Ectodermal cell (in vitro differentiated cells): ENCODE measurements around the gene CLASP2. TPM values are rescaled to one million over a fixed set of nuclear protein-coding genes. Genes with fewer than 3 reads are reported as not detected.
A peak's percentile ranks its signal among the peaks of the same experiment; 100 is the strongest.
"Not testable (repeated sequence)": the region's sequence is repeated elsewhere in the genome, so short reads cannot be mapped to it uniquely, and the experiment has no call there.

Source experiments
- H3K27ac ChIP-seq: 2 replicates; pipeline ENCODE4 v1.7.0; 2013; ENCODE audit warnings: mild to moderate bottlenecking, low read depth, low read length; ENCODE audit not compliant: insufficient read depth, poor library complexity, severe bottlenecking
- H3K27me3 ChIP-seq: 2 replicates; pipeline ENCODE4 v1.7.0; 2013; ENCODE audit warnings: mild to moderate bottlenecking, low read length; ENCODE audit not compliant: insufficient read depth, control insufficient read depth, poor library complexity, severe bottlenecking
- H3K36me3 ChIP-seq: one replicate; pipeline ENCODE4 v1.7.0; 2013; ENCODE audit warnings: low read length; ENCODE audit not compliant: control insufficient read depth, insufficient read depth
- H3K4me1 ChIP-seq: one replicate; pipeline ENCODE4 v1.7.0; 2013; ENCODE audit warnings: low read length; ENCODE audit not compliant: control insufficient read depth, insufficient read depth
- H3K4me3 ChIP-seq: 2 replicates; pipeline ENCODE4 v1.7.0; 2013; ENCODE audit warnings: low read depth, low read length, control low read depth; ENCODE audit not compliant: insufficient read depth
- H3K9me3 ChIP-seq: 2 replicates; pipeline ENCODE4 v1.7.0; 2013; ENCODE audit warnings: mild to moderate bottlenecking, low read length, moderate library complexity; ENCODE audit not compliant: control insufficient read depth
- WGBS, 2 experiments: methylation state at CpG; one replicate each; pipeline ENCODE4 v1.1.7; 2013; ENCODE audit warnings: missing lambda C conversion rate in 2 of 2; 5-methylcytosine and 5-hydroxymethylcytosine counted together
- polyA plus RNA-seq, 4 experiments: library from polyadenylated mRNA; stranded (reverse); fragments of 50-300 nt; gene quantifications; one replicate each; pipeline ENCODE4 v1.2.3, GENCODE V29; 2013

CLASP2 gene
- 46.3 TPM for polyA plus RNA-seq (2013, experiment 1 of 4)
- 52.9 TPM for polyA plus RNA-seq (2013, experiment 2 of 4)
- polyA plus RNA-seq (2013, experiment 3 of 4) = 39.9 TPM
- 41.5 TPM for polyA plus RNA-seq (2013, experiment 4 of 4)

GRCh38 chr3:33717866-33718594, at the start of gene CLASP2:
CLASP2 (minus strand) TSS chr3:33718254; CDS start chr3:33718002, 252 bp downstream.
- 0% methylated on average over 68 of the region's 68 CpGs for WGBS, 2 experiments
- no peaks in the 10 kb centered on the region for H3K27me3 ChIP-seq
- no peaks in the 10 kb centered on the region for H3K36me3 ChIP-seq
- H3K9me3 ChIP-seq = no peaks in the 10 kb centered on the region
- no peaks in the 10 kb centered on the region for H3K4me1 ChIP-seq
- H3K4me3 ChIP-seq = peak within 1 kb of the TSS; percentile 88
- H3K27ac ChIP-seq = peak within 1 kb of the TSS; percentile 92

- H3K9me3 ChIP-seq = no peaks in the 10 kb centered on the region
- 91 to 96% methylated on average over 2 of the region's 2 CpGs for WGBS, 2 experiments
- no peak overlapping the region for H3K4me3 ChIP-seq
- no peaks in the 10 kb centered on the region for H3K36me3 ChIP-seq
- no peak overlapping the region for H3K27ac ChIP-seq
- H3K27me3 ChIP-seq = no peaks in the 10 kb centered on the region
- no peaks in the 10 kb centered on the region for H3K4me1 ChIP-seq
Observed at GRCh38 chr3:33758864-33759263, 40.8 kb upstream of the CLASP2 start.

- no peaks in the 10 kb centered on the region for H3K9me3 ChIP-seq
- H3K4me1 ChIP-seq = no peaks in the 10 kb centered on the region
- H3K36me3 ChIP-seq = no peaks in the 10 kb centered on the region
- no peak overlapping the region for H3K4me3 ChIP-seq
- H3K27me3 ChIP-seq = no peaks in the 10 kb centered on the region
- no peak overlapping the region for H3K27ac ChIP-seq
Observed at GRCh38 chr3:33758281-33758680, 40.2 kb upstream of the CLASP2 start.

DNA sequence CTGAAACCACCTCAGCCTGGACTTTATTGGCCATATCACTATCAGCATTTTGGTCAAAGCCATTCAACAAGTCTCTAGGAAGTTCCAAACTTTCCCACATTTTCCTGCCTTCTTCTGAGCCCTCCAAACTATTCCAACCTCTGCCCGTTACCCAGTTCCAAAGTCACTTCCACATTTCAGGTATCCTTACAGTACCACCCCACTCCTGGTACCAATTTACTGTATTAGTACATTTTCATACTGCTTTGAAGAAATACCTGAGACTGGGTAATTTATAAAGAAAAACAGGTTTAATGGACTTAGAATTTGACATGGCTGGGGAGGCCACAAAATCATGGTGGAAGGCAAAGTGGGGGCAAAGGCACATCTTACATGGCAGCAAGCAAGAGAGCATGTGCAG, 36.3 kb upstream of the CLASP2 start:
- not testable (repeated sequence) for H3K4me1 ChIP-seq, H3K27ac ChIP-seq, H3K27me3 ChIP-seq, H3K4me3 ChIP-seq, H3K9me3 ChIP-seq, H3K36me3 ChIP-seq
- WGBS, 2 experiments = 88 to 95% methylated on average over 1 of the region's 1 CpG

GRCh38 chr3:33751336-33751735, 33.3 kb upstream of the CLASP2 start:
- Histone ChIP-seq H3K36me3 (no peaks in the 10 kb centered on the region), H3K27ac (no peak overlapping the region), H3K4me1 (no peaks in the 10 kb centered on the region), H3K9me3 (no peaks in the 10 kb centered on the region), H3K27me3 (no peaks in the 10 kb centered on the region), H3K4me3 (no peak overlapping the region)
- WGBS, 2 experiments = 100% methylated on average over 1 of the region's 2 CpGs; no CpG with 5 or more reads in 1 of the 2 experiments

GRCh38 chr3:33750211-33750548, 32.1 kb upstream of the CLASP2 start:
- Histone ChIP-seq H3K9me3 (no peaks in the 10 kb centered on the region), H3K27me3 (no peaks in the 10 kb centered on the region), H3K27ac (no peak overlapping the region), H3K4me3 (no peak overlapping the region), H3K4me1 (no peaks in the 10 kb centered on the region), H3K36me3 (no peaks in the 10 kb centered on the region)
- WGBS, 2 experiments = 94 to 97% methylated on average over 3 of the region's 3 CpGs

- H3K9me3 ChIP-seq = no peaks in the 10 kb centered on the region
- no peaks in the 10 kb centered on the region for H3K36me3 ChIP-seq
- no peaks in the 10 kb centered on the region for H3K4me1 ChIP-seq
- H3K27me3 ChIP-seq = no peaks in the 10 kb centered on the region
- no peak overlapping the region for H3K4me3 ChIP-seq
- 100% methylated on average over 1 of the region's 2 CpGs for WGBS, 2 experiments
- H3K27ac ChIP-seq = no peak overlapping the region
Observed at GRCh38 chr3:33749546-33750210, 31.6 kb upstream of the CLASP2 start.

GRCh38 chr3:33746416-33747116, 28.5 kb upstream of the CLASP2 start:
- Histone ChIP-seq H3K27ac (no peak overlapping the region), H3K36me3 (no peaks in the 10 kb centered on the region), H3K4me1 (no peaks in the 10 kb centered on the region), H3K4me3 (no peak overlapping the region), H3K9me3 (no peaks in the 10 kb centered on the region), H3K27me3 (no peaks in the 10 kb centered on the region)
- WGBS, 2 experiments = 87 to 91% methylated on average over 7 of the region's 7 CpGs

DNA sequence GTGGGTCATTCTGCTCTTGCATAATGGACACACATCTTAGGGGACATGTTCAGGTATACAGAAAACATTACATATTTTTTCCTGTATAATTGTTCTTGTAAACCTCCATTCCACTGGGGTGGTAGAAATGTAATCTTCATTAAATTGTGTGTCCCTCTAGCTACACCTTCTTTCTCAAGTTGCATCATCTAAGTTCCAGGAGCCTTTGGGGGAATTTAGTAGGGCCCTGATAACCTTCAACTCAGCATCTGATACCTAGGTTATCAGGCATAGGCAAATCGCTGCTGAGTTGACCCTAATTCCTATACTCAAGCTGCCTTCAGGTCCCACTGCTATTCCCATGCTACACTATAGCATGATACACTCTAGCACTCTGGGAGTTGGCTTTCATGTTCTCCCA, 19.1 kb upstream of the CLASP2 start:
- 88 to 89% methylated on average over 1 of the region's 1 CpG for WGBS, 2 experiments
- Histone ChIP-seq H3K27me3 (no peaks in the 10 kb centered on the region), H3K36me3 (no peaks in the 10 kb centered on the region), H3K9me3 (no peaks in the 10 kb centered on the region), H3K4me3 (no peak overlapping the region), H3K27ac (no peak overlapping the region), H3K4me1 (no peaks in the 10 kb centered on the region)

DNA sequence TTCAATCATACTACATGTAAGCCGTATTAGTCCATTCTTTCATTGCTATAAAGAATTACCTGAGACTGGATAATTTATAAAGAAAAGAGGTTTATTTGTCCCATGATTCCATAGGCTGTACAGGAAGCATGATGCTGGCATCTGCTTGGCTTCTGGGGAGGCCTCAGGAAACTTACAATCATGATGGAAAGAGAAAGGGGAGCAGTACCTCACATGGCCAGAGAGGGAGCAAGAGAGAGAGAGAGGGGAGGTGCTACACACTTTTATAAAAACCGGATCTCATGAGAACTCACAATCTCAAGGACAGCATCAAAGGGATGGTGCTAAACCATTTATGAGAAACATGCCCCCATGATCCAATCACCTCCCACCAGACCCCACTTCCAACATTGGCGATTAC, 14.3 kb upstream of the CLASP2 start:
- H3K4me3 ChIP-seq = no peak overlapping the region
- H3K4me1 ChIP-seq = no peaks in the 10 kb centered on the region
- no peaks in the 10 kb centered on the region for H3K9me3 ChIP-seq
- H3K27ac ChIP-seq = no peak overlapping the region
- no peaks in the 10 kb centered on the region for H3K27me3 ChIP-seq
- no peaks in the 10 kb centered on the region for H3K36me3 ChIP-seq
- WGBS, 2 experiments = 90 to 98% methylated on average over 2 to 3 of the region's 3 CpGs
